H9 (cell line): ENCODE measurements around the gene ADARB2. TPM values are rescaled to one million over a fixed set of nuclear protein-coding genes. Genes with fewer than 3 reads are reported as not detected.

Experiments
- DNase-seq: peaks from one replicate; pipeline ENCODE4 v3.0.0-alpha.2; 2017
- H2AFZ ChIP-seq: one replicate; pipeline ENCODE4 v1.6.1; 2013; ENCODE audit warnings: mild to moderate bottlenecking, low read length, control low read depth, moderate library complexity
- H2AK5ac ChIP-seq: 2 replicates; pipeline ENCODE4 v1.6.1; 2013; ENCODE audit warnings: low read length, control low read depth, mixed read lengths; ENCODE audit not compliant: insufficient read length
- H2BK120ac ChIP-seq: one replicate; pipeline ENCODE4 v1.6.1; 2013; ENCODE audit warnings: low read depth, mild to moderate bottlenecking, low read length, control low read depth, inconsistent platforms; ENCODE audit not compliant: poor library complexity, severe bottlenecking
- H2BK12ac ChIP-seq: 2 replicates; pipeline ENCODE4 v1.6.1; 2013; ENCODE audit warnings: low read length, control low read depth, mixed read lengths, low read depth; ENCODE audit not compliant: insufficient read length
- H2BK15ac ChIP-seq: 2 replicates; pipeline ENCODE4 v1.6.1; 2013; ENCODE audit warnings: low read depth, low read length, control low read depth
- H2BK20ac ChIP-seq: one replicate; pipeline ENCODE4 v1.6.1; 2013; ENCODE audit warnings: low read depth, mild to moderate bottlenecking, low read length, control low read depth, inconsistent platforms; ENCODE audit not compliant: poor library complexity, severe bottlenecking
- H2BK5ac ChIP-seq: 2 replicates; pipeline ENCODE4 v1.6.1; 2013; ENCODE audit warnings: low read length, control low read depth, mixed read lengths; ENCODE audit not compliant: insufficient read length
- H3K14ac ChIP-seq: 2 replicates; pipeline ENCODE4 v1.6.1; 2013; ENCODE audit warnings: low read length, control low read depth; ENCODE audit not compliant: insufficient read depth
- H3K18ac ChIP-seq: 2 replicates; pipeline ENCODE4 v1.6.1; 2013; ENCODE audit warnings: low read depth, mild to moderate bottlenecking, mixed read lengths, low read length, control low read depth; ENCODE audit not compliant: insufficient read length
- H3K23ac ChIP-seq: 2 replicates; pipeline ENCODE4 v1.6.1; 2013; ENCODE audit warnings: low read length, control low read depth, mixed read lengths, low read depth; ENCODE audit not compliant: insufficient read length
- H3K23me2 ChIP-seq: 2 replicates; pipeline ENCODE4 v1.6.1; 2013; ENCODE audit warnings: low read depth, mild to moderate bottlenecking, mixed read lengths, low read length, control low read depth; ENCODE audit not compliant: insufficient read length, poor library complexity, severe bottlenecking
- H3K27ac ChIP-seq: 2 replicates; pipeline ENCODE4 v1.5.1; 2013; ENCODE audit warnings: low read length, control low read depth, mixed read lengths, low read depth; ENCODE audit not compliant: insufficient read length
- H3K27me3 ChIP-seq: 2 replicates; pipeline ENCODE4 v1.6.1; 2013; ENCODE audit warnings: low read length, control low read depth, inconsistent platforms; ENCODE audit not compliant: insufficient read depth
- H3K4ac ChIP-seq: 2 replicates; pipeline ENCODE4 v1.6.1; 2013; ENCODE audit warnings: low read depth, mild to moderate bottlenecking, control low read depth, inconsistent platforms, low read length, moderate library complexity
- H3K4me1 ChIP-seq: 2 replicates; pipeline ENCODE4 v1.6.1; 2013; ENCODE audit warnings: low read length, control low read depth, inconsistent platforms; ENCODE audit not compliant: insufficient read depth
- H3K4me2 ChIP-seq: 2 replicates; pipeline ENCODE4 v1.6.1; 2013; ENCODE audit warnings: low read length, control low read depth, mixed read lengths; ENCODE audit not compliant: insufficient read length, insufficient read depth
- H3K56ac ChIP-seq: 2 replicates; pipeline ENCODE4 v1.6.1; 2013; ENCODE audit warnings: low read depth, mild to moderate bottlenecking, mixed read lengths, low read length, control low read depth; ENCODE audit not compliant: insufficient read length
- H3K79me1 ChIP-seq: 2 replicates; pipeline ENCODE4 v1.6.1; 2013; ENCODE audit warnings: low read depth, mild to moderate bottlenecking, moderate library complexity, low read length, control low read depth, inconsistent platforms; ENCODE audit not compliant: insufficient read depth, poor library complexity, severe bottlenecking
- H3K79me2 ChIP-seq: 2 replicates; pipeline ENCODE4 v1.6.1; 2013; ENCODE audit warnings: low read length, control low read depth, inconsistent platforms; ENCODE audit not compliant: insufficient read depth
- H3K9ac ChIP-seq: 2 replicates; pipeline ENCODE4 v1.6.1; 2013; ENCODE audit warnings: low read length, control low read depth, mixed read lengths; ENCODE audit not compliant: insufficient read length; ENCODE audit errors: extremely low read depth
- H3K9me3 ChIP-seq: one replicate; pipeline ENCODE4 v1.6.1; 2013; ENCODE audit warnings: low read depth, low read length, inconsistent platforms; ENCODE audit not compliant: control insufficient read depth
- H3T11ph ChIP-seq: one replicate; pipeline ENCODE4 v1.6.1; 2013; ENCODE audit warnings: mild to moderate bottlenecking, low read length, control low read depth, inconsistent platforms
- H4K20me1 ChIP-seq: one replicate; pipeline ENCODE4 v1.6.1; 2013; ENCODE audit not compliant: control insufficient read depth, insufficient read length, insufficient read depth
- H4K5ac ChIP-seq: 2 replicates; pipeline ENCODE4 v1.6.1; 2013; ENCODE audit warnings: low read depth, mild to moderate bottlenecking, mixed read lengths, low read length, control low read depth; ENCODE audit not compliant: insufficient read length
- H4K8ac ChIP-seq: replicated peaks from 2 replicates; pipeline ENCODE4 v1.6.1; 2013; ENCODE audit warnings: low read length, control low read depth, mixed read lengths, low read depth; ENCODE audit not compliant: insufficient read length
- H4K91ac ChIP-seq: 2 replicates; pipeline ENCODE4 v1.6.1; 2013; ENCODE audit warnings: low read depth, mild to moderate bottlenecking, moderate library complexity, mixed read lengths, low read length, control low read depth; ENCODE audit not compliant: insufficient read length
- H3K27ac Mint-ChIP-seq, 3 experiments: 2 replicates in 2 of 3; 3 replicates in 1 of 3; pipeline ENCODE4 v1.8.0; 2020 to 2021; ENCODE audit warnings: mixed read lengths in 3 of 3, mild to moderate bottlenecking in 1 of 3, moderate library complexity in 1 of 3
- H3K27me3 Mint-ChIP-seq: 2 replicates; pipeline ENCODE4 v1.8.0; 2021; ENCODE audit warnings: low read depth, mild to moderate bottlenecking, moderate library complexity, mixed read lengths
- H3K36me3 Mint-ChIP-seq, 3 experiments: 2 replicates in 2 of 3; 3 replicates in 1 of 3; pipeline ENCODE4 v1.8.0; 2020 to 2021; ENCODE audit warnings: low read depth in 3 of 3, mixed read lengths in 3 of 3; ENCODE audit not compliant: insufficient read depth in 1 of 3
- H3K4me1 Mint-ChIP-seq, 2 experiments: 2 replicates each; pipeline ENCODE4 v1.8.0; 2020; ENCODE audit warnings: mixed read lengths in 2 of 2
- H3K4me3 Mint-ChIP-seq, 2 experiments: 2 replicates in 1 of 2; 3 replicates in 1 of 2; pipeline ENCODE4 v1.8.0; 2020 to 2021; ENCODE audit warnings: mild to moderate bottlenecking in 2 of 2, mixed read lengths in 2 of 2, moderate library complexity in 1 of 2
- H3K9me3 Mint-ChIP-seq, 2 experiments: 2 replicates in 1 of 2; 3 replicates in 1 of 2; pipeline ENCODE4 v1.8.0; 2020; ENCODE audit warnings: mild to moderate bottlenecking in 2 of 2, mixed read lengths in 2 of 2, moderate library complexity in 1 of 2
- WGBS: extraction: QIAGEN DNeasy Blood & Tissue Kit; methylation state at CpG from one replicate; pipeline ENCODE4 v1.1.7; 2013; ENCODE audit warnings: missing lambda C conversion rate, low lambda C conversion rate, mixed read lengths; ENCODE audit not compliant: insufficient read length; ENCODE audit errors: extremely low coverage; 5-methylcytosine and 5-hydroxymethylcytosine counted together
- total RNA-seq: library from RNA; stranded (reverse); gene quantifications from 2 replicates; pipeline ENCODE4 v1.2.1, GENCODE V29; 2021
- TF ChIP-seq, protein P1 (sequence below): fragments of 200-600 bp; sonication (generic); conservative IDR thresholded peaks from 3 replicates; pipeline ENCODE4 v1.8.0; 2021; ENCODE audit warnings: antibody characterized with exemption, mild to moderate bottlenecking

The ADARB2 gene
- total RNA-seq, 1 experiment from 2014 or later: 0.87 TPM

DNA sequence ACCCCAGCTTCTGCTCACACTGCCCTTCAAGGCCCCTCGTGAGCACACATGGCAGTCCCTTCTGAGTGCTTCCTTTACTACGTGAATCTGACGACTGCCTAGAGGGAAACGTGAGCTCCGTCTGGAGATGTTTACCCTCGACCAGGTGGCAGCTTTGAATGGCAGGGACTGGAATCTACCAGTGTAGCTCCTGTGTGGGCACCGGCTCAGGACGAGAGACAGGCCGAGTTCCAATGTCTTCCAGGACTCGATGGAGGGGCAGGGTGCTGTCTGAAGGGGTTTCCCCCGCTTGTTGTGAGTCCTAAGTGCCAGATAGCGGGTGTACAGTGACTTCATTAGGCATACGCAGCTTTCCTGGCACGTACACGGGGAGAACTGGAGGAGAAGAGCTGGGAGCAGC, 229.9 kb downstream of the ADARB2 start:
- no peak overlapping the region for H3K4me3 Mint-ChIP-seq

More for the DNA sequence above, 229.9 kb downstream of the ADARB2 start:
- no peak overlapping the region for H2BK120ac ChIP-seq
- no peak overlapping the region for H2BK12ac ChIP-seq
- Mint-ChIP-seq H3K36me3 (peaks cover 0 to 3% (median 0%) of the 10 kb centered on the region in 3 experiments; a peak in 3 of 7 replicates), H3K9me3 (peaks cover 4% of the 10 kb centered on the region in 2 experiments; a peak in 3 of 5 replicates), H3K27me3 (peaks cover 7% of the 10 kb centered on the region), H3K4me1 (no peaks in the 10 kb centered on the region), H3K27ac (no peak overlapping the region)
- no peak overlapping the region for H3K18ac ChIP-seq
- no peak overlapping the region for H4K8ac ChIP-seq
- H3K79me2 ChIP-seq: no peaks in the 10 kb centered on the region
- no peak overlapping the region for H3K9ac ChIP-seq
- H3K23ac ChIP-seq: no peak overlapping the region
- TF ChIP-seq, protein P1, sequence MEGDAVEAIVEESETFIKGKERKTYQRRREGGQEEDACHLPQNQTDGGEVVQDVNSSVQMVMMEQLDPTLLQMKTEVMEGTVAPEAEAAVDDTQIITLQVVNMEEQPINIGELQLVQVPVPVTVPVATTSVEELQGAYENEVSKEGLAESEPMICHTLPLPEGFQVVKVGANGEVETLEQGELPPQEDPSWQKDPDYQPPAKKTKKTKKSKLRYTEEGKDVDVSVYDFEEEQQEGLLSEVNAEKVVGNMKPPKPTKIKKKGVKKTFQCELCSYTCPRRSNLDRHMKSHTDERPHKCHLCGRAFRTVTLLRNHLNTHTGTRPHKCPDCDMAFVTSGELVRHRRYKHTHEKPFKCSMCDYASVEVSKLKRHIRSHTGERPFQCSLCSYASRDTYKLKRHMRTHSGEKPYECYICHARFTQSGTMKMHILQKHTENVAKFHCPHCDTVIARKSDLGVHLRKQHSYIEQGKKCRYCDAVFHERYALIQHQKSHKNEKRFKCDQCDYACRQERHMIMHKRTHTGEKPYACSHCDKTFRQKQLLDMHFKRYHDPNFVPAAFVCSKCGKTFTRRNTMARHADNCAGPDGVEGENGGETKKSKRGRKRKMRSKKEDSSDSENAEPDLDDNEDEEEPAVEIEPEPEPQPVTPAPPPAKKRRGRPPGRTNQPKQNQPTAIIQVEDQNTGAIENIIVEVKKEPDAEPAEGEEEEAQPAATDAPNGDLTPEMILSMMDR: no peak
- H3K9me3 ChIP-seq: no peaks in the 10 kb centered on the region
- no peak overlapping the region for H4K91ac ChIP-seq
- H3K79me1 ChIP-seq: no peaks in the 10 kb centered on the region
- H3K4ac ChIP-seq: no peak overlapping the region
- no peaks in the 10 kb centered on the region for H3K23me2 ChIP-seq
- H2AFZ ChIP-seq: no peak overlapping the region
- H3K27me3 ChIP-seq: no peaks in the 10 kb centered on the region
- H3K4me1 ChIP-seq: no peaks in the 10 kb centered on the region
- no peak for DNase-seq
- no peak overlapping the region for H3T11ph ChIP-seq
- H4K5ac ChIP-seq: no peak overlapping the region
- H3K14ac ChIP-seq: no peak overlapping the region; the same call in 1 of the 2 replicates
- H2AK5ac ChIP-seq: no peak overlapping the region
- no peak overlapping the region for H2BK20ac ChIP-seq
- no peak overlapping the region for H3K4me2 ChIP-seq
- H2BK5ac ChIP-seq: no peak overlapping the region
- WGBS: no CpG with 5 or more reads among the region's 15 CpGs
- H3K27ac ChIP-seq: no peak overlapping the region
- H4K20me1 ChIP-seq: no peaks in the 10 kb centered on the region
- H2BK15ac ChIP-seq: no peak overlapping the region
- H3K56ac ChIP-seq: no peak overlapping the region
